ENCODE data around the gene SUGCT. TPM values are rescaled to one million over a fixed set of nuclear protein-coding genes. Genes with fewer than 3 reads are reported as not detected.

The SUGCT gene
- total RNA-seq, 4 donors from 2014 or later: 7.8 to 15.0 (median 12.8) TPM

DNA sequence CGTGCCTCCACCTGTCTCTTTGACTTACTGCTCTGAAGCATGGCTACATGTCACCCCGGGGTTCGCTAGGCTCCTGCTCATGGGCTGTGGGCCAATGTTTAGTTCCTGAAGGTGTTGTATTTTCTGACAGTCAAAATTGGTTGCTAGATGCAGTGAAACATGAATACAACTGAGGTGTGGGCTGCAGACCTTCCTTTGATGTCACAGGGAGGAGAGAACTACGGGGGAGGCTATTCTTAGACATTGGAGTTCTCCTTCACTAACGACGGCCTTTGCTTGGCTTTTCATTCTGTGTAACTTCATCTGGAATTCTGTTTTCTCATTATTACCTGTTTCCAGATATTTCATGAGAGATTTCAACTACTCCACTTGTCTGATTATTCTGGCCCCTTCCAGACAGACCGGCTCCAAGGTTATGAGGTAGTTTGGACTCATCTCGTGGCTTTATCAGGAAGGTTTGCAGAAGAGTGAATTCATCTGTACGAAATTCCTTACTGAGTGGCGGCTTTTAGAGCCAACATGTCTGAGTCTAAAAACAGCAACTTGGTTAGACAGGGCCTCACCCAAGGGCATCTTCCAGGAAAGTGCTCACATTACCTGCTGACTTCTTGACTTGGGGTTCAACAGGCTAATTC, 774.7 kb downstream of the SUGCT start:
- Histone ChIP-seq H3K36me3 (no peaks in the 10 kb centered on the region), H3K27ac (replicated peaks in 1 of 4) (peak overlapping the region; percentile 18 to 63 (median 54)), H3K27me3 (no peaks in the 10 kb centered on the region), H3K4me1 (peaks cover 0 to 26% (median 13%) of the 10 kb centered on the region in 4 donors), H3K9me3 (no peaks in the 10 kb centered on the region), H3K4me3 (no peak overlapping the region)
- intact Hi-C loops (cut with DNase I): loop anchor here (10.0 kb wide), 1 partner anchor 785 kb away; no protein-coding TSS in a partner anchor
- DNase-seq (ENCODE audit: extremely low spot score): no peak
- TF ChIP-seq POLR2A (IDR thresholded peaks at IDR 0.05; ENCODE audit: low read depth): no peak
- no peak for TF ChIP-seq POLR2AphosphoS5 (IDR thresholded peaks at IDR 0.05)
- no peak for TF ChIP-seq EP300 (IDR thresholded peaks at IDR 0.05)
- TF ChIP-seq, protein P1, sequence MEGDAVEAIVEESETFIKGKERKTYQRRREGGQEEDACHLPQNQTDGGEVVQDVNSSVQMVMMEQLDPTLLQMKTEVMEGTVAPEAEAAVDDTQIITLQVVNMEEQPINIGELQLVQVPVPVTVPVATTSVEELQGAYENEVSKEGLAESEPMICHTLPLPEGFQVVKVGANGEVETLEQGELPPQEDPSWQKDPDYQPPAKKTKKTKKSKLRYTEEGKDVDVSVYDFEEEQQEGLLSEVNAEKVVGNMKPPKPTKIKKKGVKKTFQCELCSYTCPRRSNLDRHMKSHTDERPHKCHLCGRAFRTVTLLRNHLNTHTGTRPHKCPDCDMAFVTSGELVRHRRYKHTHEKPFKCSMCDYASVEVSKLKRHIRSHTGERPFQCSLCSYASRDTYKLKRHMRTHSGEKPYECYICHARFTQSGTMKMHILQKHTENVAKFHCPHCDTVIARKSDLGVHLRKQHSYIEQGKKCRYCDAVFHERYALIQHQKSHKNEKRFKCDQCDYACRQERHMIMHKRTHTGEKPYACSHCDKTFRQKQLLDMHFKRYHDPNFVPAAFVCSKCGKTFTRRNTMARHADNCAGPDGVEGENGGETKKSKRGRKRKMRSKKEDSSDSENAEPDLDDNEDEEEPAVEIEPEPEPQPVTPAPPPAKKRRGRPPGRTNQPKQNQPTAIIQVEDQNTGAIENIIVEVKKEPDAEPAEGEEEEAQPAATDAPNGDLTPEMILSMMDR (IDR thresholded peaks at IDR 0.05): no peak
- WGBS: 52% methylated on average over 10 of the region's 10 CpGs

Small RNAs within 50 kb of the gene (small RNA-seq; reads per million reads assigned to genes)
- 0 reads per million in 3 donors for gene AC006023.1
- gene AC006023.2: 0 reads per million in 3 donors

Other genes with a start within 250 kb of the SUGCT start
- gene CDK13, start 184.7 kb upstream of the SUGCT start, total RNA-seq: 10 to 100 TPM; 50.9 to 73.5 (median 63.5) TPM
- gene MPLKIP, start 383 bp upstream of the SUGCT start, total RNA-seq: 10 to 100 TPM; 18.7 to 45.8 (median 32.0) TPM

Measured in esophagus muscularis mucosa (tissue), 4 donors.